Astrocyte (in vitro differentiated cells and primary cell): Measurements from ENCODE around the gene MSN.

Experiments used
- EZH2 ChIP-seq: IDR thresholded peaks from 2 replicates; pipeline ENCODE4 v1.6.1; 2012; ENCODE audit warnings: mild to moderate bottlenecking, low read length, inconsistent platforms; ENCODE audit not compliant: insufficient read depth
- TF ChIP-seq, protein P1 (sequence below): IDR thresholded peaks from 2 replicates; pipeline ENCODE4 v1.5.1; 2011; ENCODE audit warnings: low read depth, mild to moderate bottlenecking, inconsistent platforms, low read length, moderate library complexity; ENCODE audit not compliant: insufficient read depth

DNA sequence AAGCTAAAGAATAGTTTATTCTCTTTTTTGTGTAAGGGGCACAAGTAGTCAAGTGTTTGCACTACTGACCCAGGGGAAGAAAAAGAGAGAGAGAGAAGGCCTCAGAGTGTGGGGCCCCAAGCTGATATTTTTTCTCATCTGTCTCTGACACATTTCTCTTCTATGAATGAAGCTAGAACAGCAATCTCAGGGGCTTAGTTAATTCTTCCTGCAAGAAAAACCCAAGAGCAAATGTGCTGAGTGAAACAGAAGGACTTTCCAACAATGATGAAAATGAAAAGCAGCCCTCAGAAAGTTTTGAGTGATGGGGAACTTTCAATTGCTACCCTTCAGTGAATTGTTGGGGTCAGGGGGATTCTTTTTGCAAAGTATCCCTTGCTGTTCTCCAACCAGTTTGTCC lies 9.2 kb upstream of the MSN start:
- TF ChIP-seq, protein P1, sequence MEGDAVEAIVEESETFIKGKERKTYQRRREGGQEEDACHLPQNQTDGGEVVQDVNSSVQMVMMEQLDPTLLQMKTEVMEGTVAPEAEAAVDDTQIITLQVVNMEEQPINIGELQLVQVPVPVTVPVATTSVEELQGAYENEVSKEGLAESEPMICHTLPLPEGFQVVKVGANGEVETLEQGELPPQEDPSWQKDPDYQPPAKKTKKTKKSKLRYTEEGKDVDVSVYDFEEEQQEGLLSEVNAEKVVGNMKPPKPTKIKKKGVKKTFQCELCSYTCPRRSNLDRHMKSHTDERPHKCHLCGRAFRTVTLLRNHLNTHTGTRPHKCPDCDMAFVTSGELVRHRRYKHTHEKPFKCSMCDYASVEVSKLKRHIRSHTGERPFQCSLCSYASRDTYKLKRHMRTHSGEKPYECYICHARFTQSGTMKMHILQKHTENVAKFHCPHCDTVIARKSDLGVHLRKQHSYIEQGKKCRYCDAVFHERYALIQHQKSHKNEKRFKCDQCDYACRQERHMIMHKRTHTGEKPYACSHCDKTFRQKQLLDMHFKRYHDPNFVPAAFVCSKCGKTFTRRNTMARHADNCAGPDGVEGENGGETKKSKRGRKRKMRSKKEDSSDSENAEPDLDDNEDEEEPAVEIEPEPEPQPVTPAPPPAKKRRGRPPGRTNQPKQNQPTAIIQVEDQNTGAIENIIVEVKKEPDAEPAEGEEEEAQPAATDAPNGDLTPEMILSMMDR: no peak
- no peak for TF ChIP-seq EZH2
